HG03521 (cell line): ENCODE results near the gene ZDHHC5.
A peak's percentile ranks its signal among the peaks of the same experiment; 100 is the strongest.
"Not testable (repeated sequence)": the region's sequence is repeated elsewhere in the genome, so short reads cannot be mapped to it uniquely, and the experiment has no call there.

Experiments
- ATAC-seq: cut with Tn5 transposase; IDR thresholded peaks from one replicate; pipeline ENCODE4 v1.9.1; 2021; ENCODE audit warnings: mild to moderate bottlenecking, moderate library complexity; ENCODE audit not compliant: unreplicated experiment

ZDHHC5 gene

DNA sequence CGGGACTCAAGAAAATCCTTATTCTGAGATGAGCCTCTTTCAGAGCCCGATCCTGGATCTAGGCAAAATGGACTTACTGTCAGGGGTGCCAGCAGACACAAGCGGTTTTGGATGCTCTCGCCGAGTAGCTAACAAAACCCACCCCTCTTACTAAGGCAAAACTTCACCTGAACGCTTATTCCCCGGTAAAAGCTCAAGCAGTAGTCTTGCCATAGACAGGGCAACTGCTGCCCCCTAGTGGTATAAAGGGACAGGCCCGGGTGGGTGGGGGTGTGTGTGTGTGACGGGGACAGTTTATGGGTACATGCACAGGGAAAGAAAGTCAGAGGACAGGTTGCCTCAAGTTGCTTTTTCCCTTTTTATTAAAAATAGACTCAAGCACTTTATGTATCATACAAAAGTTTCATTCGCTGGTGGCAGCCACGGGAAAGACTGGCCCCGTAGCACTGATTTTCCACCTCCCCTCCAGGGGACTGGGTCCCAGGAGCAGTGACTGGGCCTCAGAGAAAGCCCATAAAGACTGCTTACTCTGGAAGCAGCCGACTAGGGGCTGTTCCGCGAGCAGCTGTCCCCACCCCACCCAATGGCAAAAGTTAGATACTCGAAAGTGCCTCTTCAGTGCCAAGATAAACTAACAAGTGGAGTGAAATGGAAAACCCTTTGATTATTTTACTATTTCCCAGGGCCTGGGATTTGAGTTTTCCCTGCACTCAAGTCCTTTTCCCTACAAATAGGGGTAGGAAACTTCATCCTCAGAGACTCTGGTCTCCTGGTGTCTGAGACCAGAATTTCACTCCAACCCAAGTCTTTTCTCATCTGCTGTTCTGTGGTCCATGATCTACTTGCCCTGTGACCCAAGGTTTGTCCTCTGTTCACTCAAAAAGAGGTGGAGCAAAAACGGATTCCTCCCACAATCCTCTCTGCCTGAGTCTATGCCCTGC lies 22.9 kb upstream of the ZDHHC5 start:
- ATAC-seq: peak; percentile 63

DNA sequence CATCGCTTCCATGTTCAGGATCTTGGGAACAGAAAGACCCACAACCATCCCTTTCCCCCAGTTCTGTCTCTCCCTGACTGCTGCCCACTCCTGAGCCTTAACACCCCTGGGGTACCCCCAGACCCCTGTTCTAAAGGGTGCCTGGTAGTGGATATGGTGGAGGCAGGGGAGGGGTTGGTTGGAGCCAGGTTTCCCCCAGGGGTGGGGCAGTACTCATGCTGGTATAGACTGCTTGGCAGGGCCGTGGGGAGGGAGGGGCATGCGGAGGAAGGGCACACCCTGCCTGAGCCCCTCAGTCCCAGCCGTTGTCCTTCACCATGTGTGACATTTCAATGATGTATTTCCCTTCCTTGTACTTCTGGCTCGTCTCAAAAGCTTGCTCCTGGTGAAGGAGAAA lies 22.2 kb upstream of the ZDHHC5 start:
- ATAC-seq: no peak

DNA sequence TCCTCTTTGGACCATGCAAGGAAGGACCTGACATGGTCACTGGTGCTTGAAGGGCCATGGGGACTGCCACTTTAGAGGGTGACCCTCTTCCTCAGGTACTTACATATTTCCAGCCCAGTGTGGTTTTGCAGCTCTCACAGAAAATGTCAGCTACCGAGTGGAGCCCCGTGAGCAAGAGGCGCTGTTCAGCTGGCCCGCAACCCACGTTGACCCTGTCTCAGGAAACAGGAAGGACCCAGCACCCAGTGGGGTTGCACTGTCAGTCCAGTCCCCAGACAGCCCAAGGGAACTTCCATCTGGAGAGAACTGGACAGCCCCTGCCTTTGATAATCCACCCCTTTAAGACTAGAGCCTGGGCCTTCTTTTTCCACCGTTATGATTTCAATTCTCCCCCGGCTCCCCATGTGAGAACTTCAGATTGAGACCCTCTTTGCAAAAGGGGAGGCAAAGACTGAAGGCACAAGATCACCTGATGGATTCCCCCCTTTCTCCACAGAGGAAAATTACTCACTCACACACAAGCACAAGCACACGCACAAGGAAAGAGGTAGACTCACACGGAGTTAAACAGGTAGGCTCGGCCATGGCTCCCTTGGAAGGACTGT lies 21.6 kb upstream of the ZDHHC5 start:
- no peak for ATAC-seq

DNA sequence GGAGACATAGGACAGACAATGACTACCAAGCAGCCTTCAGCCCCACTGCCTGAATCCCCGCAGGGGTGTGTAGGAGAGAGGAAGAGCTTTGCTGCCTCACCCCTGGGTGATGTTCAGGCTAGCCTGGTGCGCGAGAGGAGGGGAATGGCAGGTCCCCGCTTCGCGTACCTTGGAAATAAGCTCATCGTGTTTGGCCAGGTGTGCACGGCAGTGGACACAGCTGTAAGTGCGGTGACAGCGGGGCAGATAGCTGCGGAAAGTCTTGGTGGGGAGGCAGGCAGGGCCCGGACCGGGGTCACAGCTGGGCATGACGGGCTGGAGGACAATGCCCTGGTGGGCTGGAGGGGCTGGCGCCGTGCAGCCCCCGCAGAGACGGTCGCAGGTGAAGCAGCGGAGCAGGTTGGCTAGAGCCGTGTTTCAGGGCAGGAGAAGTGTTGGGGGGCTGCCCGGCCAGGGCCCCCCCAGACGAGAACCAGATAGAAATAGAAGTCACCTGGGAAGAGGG lies 21.1 kb upstream of the ZDHHC5 start:
- no peak for ATAC-seq

DNA sequence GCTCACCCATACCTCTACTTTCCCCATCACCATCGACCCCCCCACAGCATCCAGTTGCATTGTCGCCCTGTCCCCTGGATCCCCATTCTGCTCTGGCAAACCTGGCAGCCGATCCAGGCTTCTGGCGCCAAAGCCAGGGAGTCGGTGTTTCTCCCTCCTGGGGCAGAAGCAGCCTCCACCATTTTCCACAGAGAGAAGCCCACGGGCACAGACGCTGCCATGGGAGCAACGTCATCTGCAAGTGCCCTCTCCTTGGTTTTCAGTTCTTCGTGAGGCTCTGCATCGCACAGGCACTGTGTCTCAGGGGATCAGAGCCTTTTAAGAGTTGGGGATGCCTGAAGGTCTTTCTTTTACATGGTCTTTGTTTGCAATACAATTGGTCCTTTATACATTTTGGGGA lies 20.5 kb upstream of the ZDHHC5 start:
- no peak for ATAC-seq

DNA sequence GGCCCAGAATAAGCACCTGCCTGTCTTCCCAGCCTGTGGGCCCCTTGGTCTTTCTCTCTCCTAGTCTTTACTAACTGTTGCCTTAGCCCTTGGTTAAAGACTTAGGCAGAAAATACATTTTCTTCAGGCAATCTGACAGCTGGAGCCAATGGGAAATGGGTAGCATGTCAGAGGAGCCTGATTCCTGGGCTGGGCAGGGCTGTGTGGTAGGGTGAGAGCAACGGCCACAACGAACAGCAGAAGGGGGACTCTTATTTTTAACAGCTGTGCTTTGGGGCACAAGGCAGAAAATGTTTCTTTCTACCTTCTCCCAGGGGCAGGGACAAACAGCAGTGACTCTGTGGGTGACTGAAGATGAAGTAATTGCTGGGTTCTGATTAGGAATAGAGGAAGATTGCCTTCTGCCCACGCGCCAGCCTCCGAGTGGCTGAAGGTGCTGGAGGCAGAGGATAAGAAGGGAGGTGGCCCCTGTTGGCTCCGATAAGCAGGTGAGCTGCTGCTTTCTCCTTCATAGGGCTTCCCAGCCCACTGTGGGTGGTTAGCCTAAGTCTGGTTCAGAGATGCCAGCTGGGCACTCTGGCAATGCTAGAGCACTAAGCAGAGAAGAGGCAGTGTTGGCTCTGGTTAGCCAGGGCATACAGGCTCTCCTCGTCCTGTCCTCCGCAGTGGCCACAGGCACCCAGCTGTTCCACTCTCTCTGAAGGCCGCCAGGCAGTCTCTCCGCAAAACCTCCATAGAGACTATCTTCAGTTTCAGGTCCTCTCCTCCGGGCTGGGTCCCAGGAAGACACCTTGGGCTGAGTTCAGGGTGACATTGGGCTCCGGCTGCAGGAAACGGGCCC lies 19.7 kb upstream of the ZDHHC5 start:
- ATAC-seq: no peak

DNA sequence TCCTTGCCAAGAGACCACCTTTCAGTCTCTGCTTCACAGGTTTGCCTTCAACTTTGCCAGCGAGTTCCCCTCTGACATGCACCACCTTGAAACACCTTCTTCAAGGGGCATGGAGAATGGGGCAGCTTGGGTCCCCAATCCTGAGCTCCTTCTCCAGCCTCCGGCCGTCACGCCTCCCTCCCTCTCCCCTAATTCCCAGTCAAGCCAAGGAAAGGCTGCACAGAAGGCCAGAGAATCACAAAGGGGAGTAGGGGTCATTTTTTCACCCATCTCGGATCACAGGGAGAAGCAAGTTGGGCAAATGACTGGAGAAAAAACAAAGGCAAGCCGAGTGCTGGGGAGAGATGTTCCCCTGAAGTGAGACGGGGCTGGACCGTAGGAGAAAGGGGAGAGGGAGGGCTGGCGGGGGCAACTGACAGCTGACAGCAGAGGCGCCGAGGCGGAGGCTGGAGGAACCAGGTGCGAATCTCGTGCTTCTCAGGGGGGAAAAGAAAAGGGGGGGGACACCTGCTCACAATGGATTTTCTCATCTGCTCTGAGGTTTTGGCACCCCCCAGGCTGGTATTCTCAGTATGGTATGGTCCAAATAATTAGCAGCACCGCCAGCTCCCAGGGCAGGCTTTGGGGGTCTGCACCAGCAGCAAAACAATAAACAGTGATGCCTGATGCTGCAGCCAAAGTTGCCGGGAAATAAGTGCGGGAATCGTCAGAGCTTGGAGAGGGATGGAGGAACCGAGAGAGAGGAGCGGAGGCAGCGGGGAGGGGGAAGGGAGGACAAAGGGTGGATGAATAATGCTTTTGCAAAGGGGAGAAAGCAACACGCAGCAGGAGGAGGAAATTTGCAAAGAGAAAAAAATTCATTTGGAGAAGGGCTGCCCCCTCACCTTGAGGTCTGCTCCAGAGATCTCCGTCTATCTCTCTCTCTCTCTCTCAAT lies 18.8 kb upstream of the ZDHHC5 start:
- ATAC-seq: no peak

DNA sequence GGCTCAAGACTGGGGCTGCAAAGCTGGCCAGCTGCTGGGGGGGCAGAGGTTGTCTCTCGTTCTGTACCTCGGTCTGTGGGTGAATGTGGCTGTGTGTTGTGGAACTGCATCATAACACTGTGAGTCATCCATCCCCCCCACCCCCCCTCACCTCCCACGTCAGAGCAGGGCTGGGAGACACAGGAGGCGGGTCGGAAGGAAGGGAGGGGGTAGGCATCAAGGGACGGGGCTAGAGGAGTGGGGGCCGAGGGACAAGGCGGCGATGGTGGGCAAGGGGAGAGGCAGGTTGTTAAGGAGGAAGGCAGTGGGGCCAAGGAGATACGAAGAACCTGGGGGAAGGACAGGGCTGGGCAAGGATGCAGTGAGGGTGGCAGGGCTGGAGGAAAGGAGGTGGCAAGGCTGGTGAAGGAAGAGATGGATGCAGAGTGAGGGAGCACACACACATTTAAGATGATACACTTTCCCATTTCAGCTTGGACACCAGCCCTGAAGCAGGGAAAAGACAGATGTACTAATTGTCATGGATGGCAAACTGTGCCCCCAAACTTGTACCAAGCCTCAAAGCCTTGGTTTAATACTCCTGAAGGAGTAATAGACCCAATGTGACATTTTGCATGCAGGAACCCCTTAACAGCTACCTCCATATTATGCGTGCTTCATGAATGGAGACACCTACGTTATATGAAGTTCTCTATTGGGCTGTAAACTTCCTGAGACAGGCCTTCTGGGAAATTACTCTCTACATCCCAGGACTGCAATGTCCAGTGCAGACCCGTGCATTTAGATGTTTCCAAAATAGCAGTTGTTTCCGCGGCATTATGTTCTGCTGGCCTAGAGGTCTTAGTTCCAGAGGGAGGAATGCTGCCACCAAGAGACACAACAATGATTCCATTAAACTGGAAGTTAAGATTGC lies 17.8 kb upstream of the ZDHHC5 start, which contains the start of gene YPEL4:
Gene YPEL4, minus strand, starts transcription at position 87 of the 913 bp plus-strand sequence. CDS start 2,805 bp downstream, outside the sequence.
- no peak for ATAC-seq

DNA sequence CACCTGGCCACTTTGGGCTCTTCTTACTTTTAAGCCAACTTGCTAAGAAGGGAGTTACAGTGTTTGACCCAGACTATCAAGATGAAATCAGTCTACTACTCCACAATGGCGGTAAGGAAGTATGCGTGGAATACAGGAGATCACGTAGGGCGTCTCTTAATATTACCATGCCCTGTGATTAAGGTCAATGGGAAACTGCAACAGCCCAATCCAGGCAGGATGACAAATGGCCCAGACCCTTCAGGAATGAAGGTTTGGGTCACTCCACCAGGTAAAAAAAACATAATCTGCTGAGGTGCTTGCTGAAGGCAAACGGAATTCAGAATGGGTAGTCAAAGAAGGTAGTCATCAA lies 17.2 kb upstream of the ZDHHC5 start:
- no peak for ATAC-seq

DNA sequence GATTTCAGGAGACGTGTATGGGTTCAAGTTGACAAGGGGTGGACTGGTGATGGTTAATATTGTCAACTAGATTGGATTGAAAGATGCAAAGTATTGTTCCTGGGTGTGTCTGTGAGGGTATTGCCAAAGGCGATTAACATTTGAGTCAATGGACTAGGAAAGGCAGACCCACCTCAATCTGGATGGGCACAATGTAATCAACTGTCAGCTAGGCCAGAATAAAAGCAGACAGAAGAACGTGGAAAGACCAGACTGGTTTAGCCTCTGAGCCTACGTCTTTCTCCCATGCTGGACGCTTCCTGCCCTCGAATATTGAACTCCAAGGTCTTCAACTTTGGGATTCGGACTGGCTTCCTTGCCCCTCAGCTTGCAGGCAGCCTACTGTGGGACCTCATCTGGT lies 16.5 kb upstream of the ZDHHC5 start:
- ATAC-seq: no peak

DNA sequence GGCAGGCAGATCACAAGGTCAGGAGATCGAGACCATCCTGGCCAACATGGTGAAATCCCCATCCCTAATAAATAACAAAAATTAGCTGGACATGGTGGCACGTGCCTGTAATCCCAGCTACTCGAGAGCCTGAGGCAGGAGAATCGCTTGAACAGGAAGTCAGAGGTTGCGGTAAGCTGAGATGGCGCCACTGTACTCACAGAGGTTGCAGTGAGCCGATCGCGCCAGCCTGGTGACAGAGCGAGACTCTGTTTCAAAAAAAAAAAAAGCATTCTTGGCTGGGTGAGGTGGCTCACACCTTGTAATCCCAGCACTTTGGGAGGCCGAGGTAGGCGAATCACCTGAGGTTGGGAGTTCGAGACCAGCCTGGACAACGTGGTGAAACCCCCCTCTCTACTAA lies 15.7 kb upstream of the ZDHHC5 start:
- ATAC-seq: not testable (repeated sequence)

DNA sequence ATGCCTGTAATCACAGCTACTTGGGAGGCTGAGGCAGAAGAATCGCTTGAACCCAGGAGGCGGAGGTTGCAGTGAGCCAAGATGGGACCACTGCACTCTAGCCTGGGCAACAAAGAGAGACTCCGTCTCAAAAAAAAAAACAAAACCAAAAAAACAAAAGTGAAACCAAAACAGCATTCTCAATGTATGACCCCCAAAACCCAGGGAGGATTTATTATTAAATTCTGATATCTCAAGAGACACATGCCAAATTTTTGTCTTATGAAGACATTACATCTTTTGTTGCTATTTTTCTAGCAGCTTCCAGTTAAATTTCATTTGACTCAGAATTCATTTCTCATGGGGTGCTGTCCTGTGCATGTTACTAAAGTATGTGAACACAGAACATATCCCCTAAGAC lies 15.3 kb upstream of the ZDHHC5 start:
- no peak for ATAC-seq

DNA sequence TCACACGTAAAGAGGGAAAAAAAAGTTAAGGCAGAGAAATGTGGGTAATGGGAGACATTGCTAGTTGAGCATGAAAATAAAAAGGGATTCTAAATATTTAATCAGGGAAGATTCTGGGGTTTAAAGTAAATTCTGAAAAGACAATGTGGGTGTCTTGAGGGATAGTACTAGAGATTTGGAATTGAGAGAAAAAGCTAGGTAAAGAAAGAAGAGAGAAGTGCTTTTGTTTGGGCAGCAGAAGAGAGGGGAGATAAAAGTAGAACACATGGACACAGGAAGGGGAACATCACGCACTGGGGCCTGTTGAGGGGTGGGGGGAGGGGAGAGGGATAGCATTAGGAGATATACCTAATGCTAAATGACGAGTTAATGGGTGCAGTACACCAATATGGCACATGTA lies 14.8 kb upstream of the ZDHHC5 start:
- no peak for ATAC-seq

DNA sequence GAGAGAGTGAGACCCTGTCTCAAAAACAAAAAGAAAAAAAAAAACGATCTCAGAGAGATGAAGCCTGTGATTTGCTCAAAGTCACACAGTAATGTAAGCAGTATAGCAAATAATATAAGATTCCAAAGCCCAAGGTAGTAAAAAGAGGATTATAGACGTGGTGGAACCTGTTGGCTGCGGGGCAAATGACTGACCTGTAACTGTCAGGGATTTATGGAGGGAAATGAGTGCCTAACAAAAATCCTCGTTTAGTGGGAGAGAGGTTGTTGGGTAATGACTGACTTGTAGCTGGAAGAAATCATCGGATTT lies 11.1 kb upstream of the ZDHHC5 start:
- no peak for ATAC-seq

DNA sequence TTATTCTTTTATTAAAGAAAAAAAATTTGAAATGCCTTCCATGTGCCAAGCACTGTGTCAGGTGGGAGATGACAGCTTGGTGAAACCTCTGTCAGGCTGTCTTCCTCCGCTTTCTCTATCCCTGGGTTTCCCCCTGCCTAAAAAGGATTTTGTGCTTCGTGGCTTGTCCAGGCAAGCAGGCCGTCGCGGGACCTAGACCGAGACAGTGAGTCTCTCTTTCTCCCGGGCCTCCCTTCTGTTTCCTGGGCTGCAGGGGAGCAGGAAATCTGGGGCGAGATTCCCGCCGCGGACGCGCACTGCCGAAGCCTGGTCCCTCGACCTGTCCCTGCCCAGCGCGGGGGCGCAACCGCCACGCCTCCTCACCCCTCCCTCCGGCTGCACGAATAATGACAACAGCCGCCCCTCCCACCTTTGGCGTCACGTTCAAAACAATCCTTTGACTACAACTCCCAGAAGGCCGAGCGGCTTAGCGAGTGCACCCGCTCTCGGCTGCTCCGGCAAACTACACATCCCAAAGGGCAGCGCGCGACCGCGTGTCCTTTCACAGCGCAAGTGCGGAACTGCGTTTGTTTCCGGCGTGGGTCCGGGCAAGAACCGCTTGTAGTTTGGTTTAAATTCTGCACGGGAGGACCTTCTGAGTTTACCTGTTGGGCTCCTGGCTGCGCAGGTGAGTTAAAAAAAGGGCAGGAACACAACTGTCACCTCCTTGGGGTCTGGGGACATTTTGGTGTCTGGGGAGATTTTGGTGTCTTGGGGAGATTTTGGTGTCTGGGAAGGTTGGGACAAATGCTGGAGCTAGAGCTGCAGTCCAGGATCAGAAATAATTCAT lies 10.5 kb upstream of the ZDHHC5 start, which contains the start of gene CLP1:
Gene CLP1, plus strand, starts transcription at position 569 of the 829 bp plus-strand sequence. CDS start 1,715 bp downstream, outside the sequence.
- peak; percentile 99 for ATAC-seq

DNA sequence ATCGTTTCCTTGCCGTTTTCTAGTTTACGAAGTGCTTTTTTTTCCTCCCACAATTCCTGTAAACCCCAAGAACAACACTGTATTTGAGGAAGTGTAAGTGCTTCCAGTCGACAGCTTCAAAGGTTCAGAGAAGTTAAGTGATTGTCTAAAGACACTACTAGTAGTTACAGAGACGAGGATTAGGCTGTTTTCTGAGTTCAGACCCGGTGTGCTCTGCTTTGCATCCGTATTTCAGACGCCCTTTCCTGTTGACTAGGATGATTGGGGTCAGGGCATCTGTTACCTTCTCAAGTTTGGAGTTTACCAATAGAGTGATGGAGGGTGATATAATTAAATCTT lies 9.9 kb upstream of the ZDHHC5 start:
- ATAC-seq: no peak

DNA sequence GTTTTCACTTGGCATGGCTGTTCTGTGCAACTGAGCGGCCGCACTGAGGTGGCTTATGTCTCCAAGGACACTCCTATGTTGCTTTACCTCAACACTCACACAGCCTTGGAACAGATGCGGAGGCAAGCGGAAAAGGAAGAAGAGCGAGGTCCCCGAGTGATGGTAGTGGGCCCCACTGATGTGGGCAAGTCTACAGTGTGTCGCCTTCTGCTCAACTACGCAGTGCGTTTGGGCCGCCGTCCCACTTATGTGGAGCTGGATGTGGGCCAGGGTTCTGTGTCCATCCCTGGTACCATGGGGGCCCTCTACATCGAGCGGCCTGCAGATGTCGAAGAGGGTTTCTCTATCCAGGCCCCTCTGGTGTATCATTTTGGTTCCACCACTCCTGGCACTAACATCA lies 8.2 kb upstream of the ZDHHC5 start:
- ATAC-seq: no peak

DNA sequence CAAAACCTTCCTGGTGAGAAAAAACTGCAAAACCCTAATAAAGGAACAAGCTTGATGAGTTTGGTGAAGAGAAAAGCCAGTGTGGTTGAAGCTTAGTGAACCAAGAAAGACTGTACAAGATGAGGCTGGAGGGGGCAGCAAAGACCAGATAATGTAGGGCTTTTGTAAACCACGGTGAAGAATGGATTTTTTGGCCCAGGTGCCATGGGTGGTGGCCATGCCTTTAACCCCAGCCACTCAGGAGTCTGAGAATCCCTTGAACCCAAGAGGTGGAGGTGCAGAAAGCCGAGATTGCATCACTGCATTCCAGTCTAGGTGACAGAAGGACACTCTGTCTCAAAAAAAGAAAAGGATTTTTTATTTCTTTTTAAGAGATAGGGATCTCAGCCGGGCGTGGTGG lies 5.0 kb upstream of the ZDHHC5 start:
- ATAC-seq: no peak
